HG02970 (cell line): ENCODE data around the gene GLG1.
A peak's percentile ranks its signal among the peaks of the same experiment; 100 is the strongest.
"Not testable (repeated sequence)": the region's sequence is repeated elsewhere in the genome, so short reads cannot be mapped to it uniquely, and the experiment has no call there.

Source experiments
- ATAC-seq: cut with Tn5 transposase; IDR thresholded peaks from one replicate; pipeline ENCODE4 v1.9.1; 2021; ENCODE audit warnings: mild to moderate bottlenecking, moderate library complexity, moderate number of reproducible peaks; ENCODE audit not compliant: unreplicated experiment, low FRiP score

The GLG1 gene

DNA sequence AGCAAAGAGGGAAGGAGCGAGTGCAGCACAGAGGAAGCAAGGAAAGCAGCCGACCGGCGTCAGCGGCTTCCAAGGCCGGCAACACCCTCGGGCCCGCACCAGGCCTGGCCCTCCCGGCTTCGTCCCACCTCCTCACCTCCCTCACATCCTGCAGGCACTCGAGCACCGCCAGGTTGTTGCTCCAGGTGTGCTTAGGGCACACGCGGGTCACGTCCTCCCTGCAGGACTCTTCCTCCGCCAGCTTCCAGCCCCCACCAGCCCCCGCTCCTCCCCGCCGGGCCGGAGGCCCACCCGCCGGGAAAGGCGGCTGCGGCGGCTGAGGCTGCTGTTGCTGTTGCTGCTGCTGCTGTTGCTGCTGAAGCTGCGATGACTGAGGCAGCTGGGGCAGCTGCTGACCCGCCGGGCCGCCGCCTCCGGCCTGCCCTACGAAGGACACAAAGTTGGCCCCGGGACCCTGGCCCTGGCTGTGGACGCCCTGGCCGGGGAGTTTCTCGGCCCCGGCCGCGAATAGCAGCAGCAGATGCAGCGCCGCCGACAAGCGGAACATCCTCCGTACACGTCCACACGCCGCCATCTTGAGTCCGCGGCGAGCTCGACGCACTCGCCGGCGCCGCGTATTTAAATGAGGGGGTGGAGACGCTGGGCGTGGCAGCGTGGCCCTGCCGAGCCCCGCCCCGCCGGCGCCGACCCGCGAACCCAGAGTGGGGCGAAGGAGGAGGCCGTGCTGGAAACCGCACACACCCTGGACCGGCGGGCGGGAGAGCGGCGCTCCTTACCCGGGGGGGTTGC is at the start of gene GLG1:
TSS of gene GLG1 (minus strand) at position 594 of the 789 bp plus-strand sequence. CDS start at position 574, 20 bp downstream.
- peak; percentile 95 for ATAC-seq

DNA sequence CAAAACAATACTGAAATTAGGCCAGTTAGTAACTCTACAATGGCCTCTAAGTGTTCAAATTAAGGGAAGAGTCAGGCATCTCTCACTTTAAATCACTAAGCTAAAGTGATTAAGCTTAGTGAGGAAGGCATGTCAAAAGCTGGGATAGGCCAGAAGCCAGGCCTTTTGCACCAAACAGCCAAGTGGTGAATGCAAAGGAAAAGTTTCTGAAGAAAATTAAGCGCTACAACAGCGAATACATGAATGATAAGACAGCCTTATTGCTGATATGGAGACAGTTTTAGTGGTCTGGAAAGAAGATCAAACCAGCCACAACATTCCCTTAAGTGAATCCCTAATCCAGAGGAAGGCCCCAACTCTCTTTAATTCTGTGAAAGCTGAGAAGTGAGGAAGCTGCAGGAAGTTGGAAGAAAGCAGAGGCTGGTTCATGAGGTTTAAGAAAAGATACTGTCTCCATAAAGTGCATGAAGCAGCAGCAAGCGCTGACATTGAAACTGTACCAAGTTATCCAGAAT is 47.7 kb upstream of the GLG1 start:
- no peak for ATAC-seq

DNA sequence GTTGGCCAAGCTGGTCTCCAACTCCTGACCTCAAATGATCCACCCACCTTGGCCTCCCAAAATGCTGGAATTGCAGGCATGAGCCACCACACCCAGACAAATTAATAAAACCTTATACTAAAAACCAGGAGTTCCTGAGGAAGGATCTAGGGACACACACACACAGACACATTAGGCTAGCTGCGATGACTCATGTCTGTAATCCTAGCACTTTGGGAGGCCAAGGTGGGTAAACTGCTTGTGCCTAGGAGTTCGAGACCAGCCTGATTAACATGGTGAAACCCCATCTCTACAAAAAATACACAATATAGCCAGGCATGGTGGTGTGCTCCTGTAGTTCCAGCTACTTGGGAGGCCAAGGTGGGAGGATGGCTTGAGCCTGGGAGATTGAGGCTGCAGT is 46.0 kb upstream of the GLG1 start:
- not testable (repeated sequence) for ATAC-seq

DNA sequence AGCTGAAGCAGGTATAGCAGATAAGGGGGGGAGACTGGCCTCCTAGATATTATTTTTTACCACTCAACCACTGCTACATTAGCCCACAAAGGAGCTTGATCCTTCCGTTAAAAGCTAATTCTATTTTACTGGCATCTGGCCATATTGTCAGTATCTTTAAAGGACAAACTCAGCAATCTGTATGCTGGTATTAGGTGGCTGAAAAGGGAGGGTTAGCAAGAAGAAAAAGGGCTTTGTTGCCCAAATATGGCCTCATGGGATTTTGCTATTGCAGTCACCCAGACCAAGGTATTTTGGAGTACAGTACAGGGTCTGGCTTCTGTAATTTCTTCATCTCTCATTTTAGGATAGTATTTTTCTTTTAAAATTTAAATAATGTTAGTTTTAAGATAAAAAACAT is 45.3 kb upstream of the GLG1 start:
- no peak for ATAC-seq

DNA sequence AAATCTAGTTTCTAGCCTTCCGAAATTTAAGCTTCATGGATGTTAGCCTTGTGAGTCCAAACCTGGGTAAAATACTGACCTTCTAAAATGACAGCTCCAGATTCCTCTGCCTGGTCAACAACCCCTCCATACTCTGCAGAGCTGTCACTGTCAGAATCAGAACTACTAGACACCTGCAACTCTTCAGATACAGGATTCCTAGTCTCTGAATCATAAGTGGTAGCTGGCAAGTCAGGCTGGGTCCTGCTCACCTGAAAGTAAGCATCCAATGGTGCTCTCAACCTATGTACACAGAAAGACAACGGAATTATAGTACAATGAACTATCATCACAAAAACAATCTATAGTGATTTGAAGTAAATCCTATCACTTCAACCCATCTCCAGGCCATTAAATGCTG is 44.9 kb upstream of the GLG1 start:
- no peak for ATAC-seq

DNA sequence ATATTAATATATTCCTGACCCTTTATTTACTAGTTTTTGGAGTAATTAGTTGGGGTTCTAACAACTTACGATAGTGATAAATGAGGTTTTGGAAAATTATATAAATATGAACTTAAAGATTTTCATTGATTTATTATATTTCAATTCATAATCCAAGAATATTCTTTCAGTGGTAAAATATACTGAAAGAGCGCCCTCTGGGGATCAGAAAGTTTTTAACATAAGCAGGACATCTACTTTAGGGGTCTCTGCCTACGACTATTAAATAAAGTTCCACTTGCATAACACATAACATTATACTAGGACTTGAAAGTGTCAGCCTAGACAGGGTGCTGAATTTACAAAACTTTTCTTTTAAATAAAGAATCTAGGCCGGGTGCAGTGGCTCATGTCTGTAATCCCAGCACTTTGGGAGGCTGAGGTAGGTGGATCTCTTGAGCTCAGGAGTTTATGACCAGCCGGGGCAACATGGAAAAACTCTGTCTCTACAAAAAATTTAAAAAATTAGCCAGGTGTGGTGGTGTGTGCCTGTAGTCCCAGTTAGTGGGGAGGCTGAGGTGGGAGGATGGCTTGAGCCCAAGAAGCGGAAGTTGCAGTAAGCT is 44.2 kb upstream of the GLG1 start:
- no peak for ATAC-seq

DNA sequence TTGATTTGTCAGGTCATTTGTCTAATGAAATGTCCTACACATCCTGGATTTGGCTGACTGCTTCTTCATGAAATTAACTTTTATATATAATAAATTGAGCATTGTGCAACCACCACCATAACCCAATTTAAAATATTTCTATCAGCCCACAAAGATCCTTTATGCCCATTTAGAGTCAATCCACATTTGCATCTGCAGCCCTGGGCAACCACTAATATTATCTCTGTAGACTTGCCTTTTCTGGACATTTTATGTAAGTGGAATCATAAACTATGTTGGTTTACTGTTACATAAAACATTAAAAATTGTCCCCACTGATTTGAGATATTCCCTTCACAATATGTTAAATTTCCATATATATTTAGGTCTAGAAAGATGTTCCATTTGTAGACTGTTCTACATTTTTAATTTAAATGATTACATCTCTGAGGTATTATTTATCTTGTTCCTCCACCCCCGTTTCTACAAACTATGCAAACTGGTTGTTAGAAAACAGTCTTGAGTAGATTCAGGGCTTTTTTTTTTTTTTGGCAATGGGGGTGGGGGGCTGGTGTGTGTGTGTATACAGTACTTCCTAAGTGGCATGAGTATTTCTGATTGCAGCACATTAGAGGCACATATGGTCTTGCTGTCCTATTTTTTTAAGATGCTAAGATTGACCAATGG is 43.1 kb upstream of the GLG1 start:
- no peak for ATAC-seq

DNA sequence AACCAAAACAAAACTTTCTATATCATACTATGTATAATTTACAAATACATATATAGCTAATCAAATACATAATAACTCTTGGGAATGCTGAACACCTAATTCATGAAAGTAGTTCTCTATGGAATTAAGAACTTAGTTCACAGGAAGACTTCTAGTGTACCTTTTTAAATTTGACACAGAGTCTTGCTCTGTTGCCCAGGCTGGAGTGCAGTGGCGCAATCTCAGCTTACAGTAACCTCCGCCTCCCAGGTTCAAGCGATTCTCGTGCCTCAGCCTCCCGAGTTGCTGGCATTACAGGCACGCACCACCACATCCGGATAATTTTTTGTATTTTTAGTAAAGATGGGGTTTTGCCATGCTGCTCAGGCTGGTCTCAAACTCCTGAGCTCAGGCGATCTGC is 35.1 kb upstream of the GLG1 start:
- no peak for ATAC-seq

DNA sequence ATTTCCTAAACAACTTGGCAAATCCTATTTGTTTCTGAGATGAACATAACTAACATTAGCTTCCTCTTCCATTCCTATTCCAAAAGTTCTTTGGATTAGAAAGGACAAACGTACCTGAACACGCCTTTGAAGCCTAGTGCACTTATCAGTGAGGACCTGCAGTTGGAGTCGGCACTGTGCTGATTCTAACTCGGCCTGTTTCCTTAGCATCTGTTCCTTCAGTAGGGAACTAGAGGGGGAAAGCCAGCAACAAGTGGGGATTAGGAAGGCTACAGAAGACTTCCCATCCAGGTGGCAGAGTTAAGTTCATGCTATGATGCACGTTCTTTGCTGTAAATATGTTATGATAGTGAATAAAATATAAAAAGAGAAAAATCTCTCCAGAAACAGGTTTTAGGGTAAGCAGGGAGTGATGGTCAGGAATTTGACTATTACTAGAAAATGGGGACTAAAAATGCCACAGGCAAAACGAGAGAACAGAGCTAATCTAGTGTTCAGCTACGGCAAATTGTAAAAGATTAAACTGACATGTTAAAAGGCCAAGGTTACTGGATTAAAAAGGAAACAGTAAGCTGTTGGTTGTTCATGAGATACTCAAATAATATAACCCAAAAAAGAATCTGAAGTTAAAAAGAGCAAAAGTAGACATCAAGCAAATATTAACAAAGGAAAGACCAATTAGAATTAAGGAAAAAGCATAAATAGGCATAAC is 31.0 kb upstream of the GLG1 start:
- ATAC-seq = no peak

DNA sequence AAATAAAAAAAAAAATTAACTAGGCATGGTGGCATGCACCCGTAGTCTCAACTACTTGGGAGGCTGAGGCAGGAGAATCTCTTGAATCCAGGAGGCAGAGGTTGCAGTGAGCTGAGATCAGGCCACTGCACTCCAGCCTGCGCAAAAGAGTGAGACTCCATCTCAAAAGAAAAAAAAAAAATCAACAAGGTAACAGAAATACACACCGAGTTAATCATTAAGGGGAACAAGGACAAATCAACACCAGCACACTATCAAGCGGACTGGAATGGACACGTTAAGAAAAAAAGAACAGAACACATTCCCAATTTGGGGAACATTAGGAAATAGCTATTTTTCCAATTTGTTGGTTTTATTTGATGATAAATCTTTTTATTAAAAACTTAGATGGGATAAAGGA is 28.4 kb upstream of the GLG1 start:
- ATAC-seq = no peak

DNA sequence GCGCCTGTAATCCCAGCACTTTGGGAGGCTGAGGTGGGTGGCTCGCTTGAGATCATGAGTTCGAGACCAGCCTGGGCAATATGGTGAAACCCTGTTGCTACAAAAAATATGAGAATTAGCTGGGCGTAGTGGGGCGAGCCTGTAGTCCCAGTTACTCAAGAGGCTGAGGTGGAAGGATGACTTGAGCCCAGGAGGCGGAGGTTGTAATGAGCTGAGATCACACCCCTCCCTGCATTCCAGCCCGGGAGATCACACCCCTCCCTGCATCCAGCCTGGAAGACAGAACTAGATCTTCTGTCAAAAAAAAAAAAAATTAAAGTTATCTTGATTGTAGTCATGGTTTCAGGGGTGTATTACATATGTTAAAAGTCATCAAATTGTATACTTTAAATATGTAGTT is 26.8 kb upstream of the GLG1 start:
- no peak for ATAC-seq

DNA sequence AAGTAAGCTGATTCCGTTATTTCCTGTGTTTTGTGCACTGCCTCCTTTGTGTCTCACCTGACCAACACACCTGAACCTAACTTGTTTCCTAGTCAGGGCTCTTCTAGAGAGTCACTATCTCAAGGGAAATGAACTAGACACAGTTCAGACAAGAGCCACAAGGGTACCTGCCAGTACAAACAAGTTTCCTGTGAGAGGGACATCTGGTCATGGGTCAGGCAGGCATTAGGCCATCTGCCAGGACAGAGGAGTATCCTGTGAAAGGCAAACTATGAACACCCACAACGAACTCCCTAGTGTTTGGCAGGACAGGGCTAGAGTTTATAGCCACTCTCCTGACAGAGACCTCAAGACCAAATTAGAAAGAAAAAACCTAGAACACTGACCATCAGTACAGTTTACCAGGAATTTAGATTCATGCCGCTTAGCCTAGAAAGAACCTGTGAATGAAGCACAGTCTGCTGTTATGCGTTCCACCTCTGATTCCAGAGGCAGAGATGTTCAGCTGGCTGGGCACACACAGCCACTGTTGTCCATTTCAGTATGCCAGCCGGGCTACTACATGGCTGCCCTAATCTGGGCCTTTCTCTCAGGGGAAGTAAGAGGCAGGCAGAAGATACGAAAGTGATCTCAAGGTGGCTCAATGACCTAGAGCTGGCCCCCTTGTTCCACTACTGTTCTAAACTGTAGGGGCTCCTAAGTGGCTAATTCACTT is 20.7 kb upstream of the GLG1 start:
- ATAC-seq = no peak

DNA sequence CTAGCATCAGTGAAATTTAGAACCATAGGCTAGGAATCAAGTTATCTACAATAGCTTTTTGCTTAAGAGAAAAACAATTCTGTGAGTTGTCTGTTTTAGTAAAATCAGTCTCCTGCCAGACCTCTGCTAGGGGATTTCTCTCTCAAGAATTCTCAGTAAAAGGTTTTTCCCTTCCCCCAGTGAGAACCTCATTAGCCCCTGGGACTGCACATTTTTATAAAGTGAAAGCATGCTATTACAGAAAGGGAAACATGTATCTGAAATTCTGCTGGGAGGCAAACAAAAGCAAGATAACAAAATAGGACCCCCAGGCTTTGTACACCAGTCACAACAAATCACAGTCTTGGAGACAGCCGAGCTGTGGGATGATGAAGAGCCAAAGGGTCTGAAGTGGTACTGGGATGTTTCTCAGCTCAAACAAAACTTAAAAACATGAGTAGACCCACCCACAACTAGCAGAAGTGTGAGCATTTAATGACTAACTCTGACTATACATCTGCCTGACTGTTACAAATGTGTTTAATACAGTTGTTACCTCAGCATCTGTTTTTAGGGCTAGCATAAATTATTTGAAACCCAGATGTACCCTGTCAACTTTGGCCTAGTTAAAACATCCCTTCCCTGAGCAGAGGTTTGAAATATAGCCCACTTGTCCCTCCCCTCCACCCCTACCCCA is 20.0 kb upstream of the GLG1 start:
- ATAC-seq = no peak

DNA sequence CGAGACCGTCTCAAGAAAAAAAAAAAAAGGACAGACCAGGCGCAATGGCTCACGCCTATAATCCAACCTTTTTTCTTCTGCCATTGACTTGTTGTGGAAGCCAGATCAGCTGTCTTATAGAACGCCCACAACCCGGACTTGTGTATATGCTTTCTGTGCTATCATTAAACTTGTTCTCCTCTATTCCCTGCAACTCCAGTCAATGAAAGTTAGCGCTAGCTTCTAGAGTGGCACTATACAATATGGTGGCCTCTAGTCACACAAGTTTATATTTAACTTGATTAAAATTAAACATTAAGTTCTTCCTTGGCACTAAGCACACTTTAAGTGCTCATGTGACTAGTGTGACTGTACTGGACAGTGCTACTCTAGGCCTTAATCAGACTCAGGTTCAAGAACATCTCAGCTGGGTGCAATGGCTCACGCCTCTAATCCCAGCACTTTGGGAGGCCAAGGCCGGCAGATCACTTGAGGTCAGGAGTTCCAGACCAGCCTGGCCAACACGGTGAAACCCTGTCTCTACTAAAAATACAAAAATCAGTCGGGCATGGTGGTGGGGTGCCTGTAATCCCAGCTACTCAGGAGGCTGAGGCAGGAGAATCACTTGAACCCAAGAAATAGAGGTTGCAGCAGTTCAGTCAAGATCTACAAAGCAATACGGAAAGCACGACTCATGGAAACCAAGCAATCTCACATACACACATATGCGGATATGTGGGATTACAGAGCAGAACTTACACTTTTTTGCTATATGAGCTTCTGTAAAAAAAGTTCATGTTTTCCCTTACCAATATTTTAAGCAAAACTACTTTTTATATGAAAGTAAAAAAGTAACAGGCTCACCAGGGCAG is 18.8 kb upstream of the GLG1 start:
- ATAC-seq = no peak

DNA sequence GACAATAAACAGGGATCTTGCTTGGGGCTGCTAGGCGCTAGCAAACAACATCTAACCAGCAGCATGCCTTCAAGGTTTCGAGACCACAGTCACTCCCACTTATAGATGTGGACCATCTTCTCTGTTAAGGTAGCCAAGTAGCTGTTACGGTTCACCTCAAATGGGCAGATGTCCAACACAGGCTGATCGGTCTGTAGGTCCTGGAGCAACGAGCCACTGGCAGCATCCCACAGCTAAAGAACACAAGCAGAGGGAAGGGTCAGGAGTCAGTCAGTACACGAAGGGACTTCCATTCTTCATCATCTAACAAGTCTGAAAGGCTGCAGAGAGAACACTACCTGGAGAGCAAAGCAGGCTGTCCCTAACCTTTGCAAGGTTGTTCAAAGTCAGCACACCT is 16.9 kb upstream of the GLG1 start:
- no peak for ATAC-seq

DNA sequence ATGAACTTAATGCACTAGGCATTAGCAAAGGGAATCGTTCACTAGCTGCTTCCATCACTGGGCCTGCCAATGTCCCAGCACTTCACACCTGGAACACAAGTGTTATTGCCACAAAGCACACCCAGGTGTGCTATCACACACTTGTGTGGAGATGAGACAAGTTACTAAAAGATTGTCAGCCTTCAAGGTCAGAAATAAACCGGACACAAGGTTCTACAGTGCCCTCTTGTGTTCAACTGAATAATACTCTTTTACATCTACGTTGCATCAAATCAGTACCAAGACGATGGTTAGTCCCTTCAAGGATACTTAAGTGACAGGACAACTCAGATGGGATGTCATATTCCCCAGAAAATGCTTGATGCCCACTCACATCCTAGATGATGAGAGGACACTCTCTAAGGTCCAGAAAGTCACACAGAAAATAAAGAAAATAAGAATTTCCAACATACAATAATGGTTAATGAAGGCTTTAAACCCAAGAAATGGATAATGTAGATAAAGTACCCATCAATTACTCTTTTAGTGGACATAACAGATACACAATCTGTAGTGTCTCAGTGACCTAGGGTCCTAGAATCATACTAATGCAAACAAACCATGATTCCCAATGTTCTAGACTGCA is 16.4 kb upstream of the GLG1 start:
- ATAC-seq = no peak

DNA sequence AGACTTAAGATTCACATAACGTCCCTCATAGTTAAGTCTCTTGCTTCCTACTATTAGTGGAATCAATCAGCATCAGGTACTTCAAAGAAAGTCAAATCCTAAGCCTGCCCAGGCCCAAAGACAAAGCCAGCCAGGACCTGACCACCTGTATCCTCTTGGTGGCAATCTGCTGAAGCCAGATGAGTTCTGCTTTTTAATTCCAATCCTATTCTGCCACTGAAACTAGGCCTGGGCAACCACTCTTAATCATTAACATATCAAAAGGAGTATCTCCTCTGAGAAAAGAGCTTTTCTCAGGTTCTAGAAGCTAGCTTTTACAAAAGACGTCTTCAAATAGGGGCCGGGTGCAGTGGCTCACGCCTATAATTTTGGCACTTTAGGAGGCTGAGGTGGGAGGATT is 15.1 kb upstream of the GLG1 start:
- no peak for ATAC-seq

DNA sequence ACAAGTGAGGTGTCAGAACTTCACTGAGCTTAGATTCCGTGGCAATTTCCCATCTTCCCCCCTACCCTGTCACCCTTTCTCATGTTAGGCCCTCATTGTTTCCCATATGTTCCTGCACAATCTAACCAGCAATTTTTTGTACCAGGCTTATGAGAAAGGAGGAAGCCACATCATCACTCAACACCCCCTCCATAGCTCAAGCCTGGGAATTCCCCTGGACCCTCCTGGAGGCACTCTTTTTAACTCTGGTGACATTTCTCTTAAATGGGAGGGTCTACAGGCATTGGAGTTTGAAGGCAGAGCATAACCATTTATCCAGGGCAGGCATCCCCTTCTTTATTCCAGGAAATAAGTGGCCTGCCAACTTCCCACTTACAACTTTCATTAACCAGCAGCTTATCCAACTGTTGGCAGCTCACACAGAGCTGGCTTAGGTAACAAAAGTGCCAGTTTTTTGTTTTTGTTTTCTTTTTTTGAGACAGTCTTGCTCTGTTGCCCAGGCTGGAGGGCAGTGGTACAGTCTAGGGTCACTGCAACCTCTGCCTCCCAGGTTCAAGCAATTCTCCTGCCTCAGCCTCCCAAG is 10.4 kb upstream of the GLG1 start:
- ATAC-seq = no peak
